Vagina (tissue), 2 donors: ENCODE data around the gene SELENOM. TPM values are rescaled to one million over a fixed set of nuclear protein-coding genes. Genes with fewer than 3 reads are reported as not detected.
"Not testable (repeated sequence)": the region's sequence is repeated elsewhere in the genome, so short reads cannot be mapped to it uniquely, and the experiment has no call there.

Source experiments
- DNase-seq, 2 donors: peaks; one replicate each; pipeline ENCODE4 v3.0.0-alpha.2; 2017; ENCODE audit errors: extremely low spot score in 2 of 2
- H3K27ac ChIP-seq: fragments of 200-600 bp; sonication (generic); one replicate; pipeline ENCODE4 v1.5.1; 2019
- H3K27me3 ChIP-seq: fragments of 200-600 bp; sonication (generic); one replicate; pipeline ENCODE4 v1.5.1; 2019
- H3K36me3 ChIP-seq, 2 donors: fragments of 200-600 bp; sonication (generic); one replicate each; pipeline ENCODE4 v1.5.1; 2017 to 2019
- H3K4me1 ChIP-seq: fragments of 200-600 bp; sonication (generic); one replicate; pipeline ENCODE4 v1.5.1; 2019
- H3K4me3 ChIP-seq, 2 donors: fragments of 200-600 bp; sonication (generic); 1 replicate in 1 of 2; 2 replicates in 1 of 2; pipeline ENCODE4 v1.5.1; 2016 to 2019
- H3K9me3 ChIP-seq: fragments of 200-600 bp; sonication (generic); one replicate; pipeline ENCODE4 v1.5.1; 2019
- POLR2A ChIP-seq, 2 donors: fragments of 450-650 bp; IDR thresholded peaks; one replicate each; pipeline ENCODE4 v1.6.1; 2017; ENCODE audit warnings: antibody characterized with exemption in 2 of 2, mild to moderate bottlenecking in 2 of 2, moderate library complexity in 2 of 2
- POLR2AphosphoS5 ChIP-seq, 2 donors: sonication (generic); formaldehyde crosslinking; IDR thresholded peaks; one replicate each; pipeline ENCODE4 v1.9.0; 2017; ENCODE audit warnings: antibody characterized with exemption in 2 of 2, mild to moderate bottlenecking in 2 of 2, low read depth in 1 of 2; ENCODE audit not compliant: insufficient read depth in 1 of 2
- intact Hi-C: fragments of 100-400 bp; cut with DNase I; formaldehyde crosslinking; loops from one replicate; pipeline ENCODE4 v1.15.1; 2023
- total RNA-seq: library from RNA; depleted of rRNA; stranded (reverse); fragments of >200 nt; gene quantifications from one replicate; pipeline ENCODE4 v1.2.3, GENCODE V29; 2016
- TF ChIP-seq, protein P1 (sequence below), 3 experiments: fragments of 450-650 bp in 2 of 3; fragments of 200-600 bp in 1 of 3; sonication (generic) in 1 of 3; IDR thresholded peaks; one replicate each; pipeline ENCODE4 v1.5.1; 2017 to 2019; ENCODE audit warnings: antibody characterized with exemption in 3 of 3, mild to moderate bottlenecking in 2 of 3, moderate library complexity in 2 of 3

The SELENOM gene
- total RNA-seq, 1 donor from 2014 or later: 941 TPM

DNA sequence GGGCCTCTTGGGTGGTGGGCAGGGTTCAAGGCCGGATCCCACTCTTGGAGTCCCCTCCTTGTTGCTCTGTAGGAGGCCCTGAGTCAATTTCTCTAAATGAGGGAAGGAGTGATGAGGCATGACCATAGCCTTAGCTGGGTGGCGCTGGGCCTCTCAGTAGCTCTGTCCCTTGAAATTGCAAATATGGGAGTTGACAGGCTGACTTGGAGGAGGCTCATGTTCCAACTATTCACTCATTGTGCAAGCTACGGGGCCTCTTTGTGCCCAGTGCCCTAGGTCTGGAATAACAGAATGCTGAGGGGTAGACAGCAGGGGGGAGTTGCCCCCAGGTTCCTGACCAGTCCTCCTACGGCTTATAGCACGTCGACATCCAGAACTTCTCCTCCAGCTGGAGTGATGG, 8.0 kb downstream of the SELENOM start:
- H3K27me3 ChIP-seq: no peaks in the 10 kb centered on the region
- no peak for TF ChIP-seq POLR2A (IDR thresholded peaks at IDR 0.05)
- no peak for TF ChIP-seq POLR2AphosphoS5 (IDR thresholded peaks at IDR 0.05; ENCODE audit: insufficient read depth in 1 of 2, low read depth in 1 of 2)
- TF ChIP-seq, protein P1, sequence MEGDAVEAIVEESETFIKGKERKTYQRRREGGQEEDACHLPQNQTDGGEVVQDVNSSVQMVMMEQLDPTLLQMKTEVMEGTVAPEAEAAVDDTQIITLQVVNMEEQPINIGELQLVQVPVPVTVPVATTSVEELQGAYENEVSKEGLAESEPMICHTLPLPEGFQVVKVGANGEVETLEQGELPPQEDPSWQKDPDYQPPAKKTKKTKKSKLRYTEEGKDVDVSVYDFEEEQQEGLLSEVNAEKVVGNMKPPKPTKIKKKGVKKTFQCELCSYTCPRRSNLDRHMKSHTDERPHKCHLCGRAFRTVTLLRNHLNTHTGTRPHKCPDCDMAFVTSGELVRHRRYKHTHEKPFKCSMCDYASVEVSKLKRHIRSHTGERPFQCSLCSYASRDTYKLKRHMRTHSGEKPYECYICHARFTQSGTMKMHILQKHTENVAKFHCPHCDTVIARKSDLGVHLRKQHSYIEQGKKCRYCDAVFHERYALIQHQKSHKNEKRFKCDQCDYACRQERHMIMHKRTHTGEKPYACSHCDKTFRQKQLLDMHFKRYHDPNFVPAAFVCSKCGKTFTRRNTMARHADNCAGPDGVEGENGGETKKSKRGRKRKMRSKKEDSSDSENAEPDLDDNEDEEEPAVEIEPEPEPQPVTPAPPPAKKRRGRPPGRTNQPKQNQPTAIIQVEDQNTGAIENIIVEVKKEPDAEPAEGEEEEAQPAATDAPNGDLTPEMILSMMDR (IDR thresholded peaks at IDR 0.05): no peak
- DNase-seq: no peak
- intact Hi-C loops: no loop called here
- peaks cover 64% of the 10 kb centered on the region for H3K4me1 ChIP-seq
- peak overlapping the region; percentile 98 for H3K27ac ChIP-seq
- no peaks in the 10 kb centered on the region for H3K9me3 ChIP-seq
- H3K36me3 ChIP-seq: peaks cover 3 to 59% of the 10 kb centered on the region in 2 donors
- H3K4me3 ChIP-seq: no peak overlapping the region

DNA sequence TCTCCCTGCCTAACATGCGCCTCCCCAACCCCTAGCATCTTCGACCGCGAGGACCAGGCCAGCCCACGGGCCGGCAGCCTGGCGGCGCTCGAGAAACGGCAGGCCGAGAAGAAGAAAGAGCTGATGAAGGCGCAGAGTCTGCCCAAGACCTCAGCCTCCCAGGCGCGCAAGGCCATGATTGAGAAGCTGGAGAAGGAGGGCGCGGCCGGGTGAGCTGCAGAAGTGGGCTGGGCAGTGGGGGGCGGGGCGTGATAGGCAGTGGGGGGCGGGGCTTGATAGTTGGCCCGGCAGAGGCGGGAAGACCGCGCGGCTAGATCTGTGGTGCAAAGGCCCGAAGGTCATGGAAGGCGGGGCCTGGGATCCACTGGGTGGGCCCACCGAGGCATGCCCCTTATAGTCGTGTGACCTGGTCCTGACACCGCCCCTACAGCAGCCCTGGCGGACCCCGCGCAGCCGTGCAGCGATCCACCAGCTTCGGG, 8.7 kb downstream of the SELENOM start:
- Histone ChIP-seq H3K27me3 (no peaks in the 10 kb centered on the region), H3K36me3 (peaks cover 3 to 66% of the 10 kb centered on the region in 2 donors), H3K9me3 (no peaks in the 10 kb centered on the region), H3K27ac (peak overlapping the region; percentile 98), H3K4me1 (peaks cover 62% of the 10 kb centered on the region), H3K4me3 (no peak overlapping the region)
- intact Hi-C loops: no loop called here
- TF ChIP-seq, protein P1 (IDR thresholded peaks at IDR 0.05): no peak
- TF ChIP-seq POLR2AphosphoS5 (IDR thresholded peaks at IDR 0.05; ENCODE audit: insufficient read depth in 1 of 2, low read depth in 1 of 2) (peak in 1 of 2 donors; percentile 59), POLR2A (IDR thresholded peaks at IDR 0.05) (no peak)
- DNase-seq: no peak

DNA sequence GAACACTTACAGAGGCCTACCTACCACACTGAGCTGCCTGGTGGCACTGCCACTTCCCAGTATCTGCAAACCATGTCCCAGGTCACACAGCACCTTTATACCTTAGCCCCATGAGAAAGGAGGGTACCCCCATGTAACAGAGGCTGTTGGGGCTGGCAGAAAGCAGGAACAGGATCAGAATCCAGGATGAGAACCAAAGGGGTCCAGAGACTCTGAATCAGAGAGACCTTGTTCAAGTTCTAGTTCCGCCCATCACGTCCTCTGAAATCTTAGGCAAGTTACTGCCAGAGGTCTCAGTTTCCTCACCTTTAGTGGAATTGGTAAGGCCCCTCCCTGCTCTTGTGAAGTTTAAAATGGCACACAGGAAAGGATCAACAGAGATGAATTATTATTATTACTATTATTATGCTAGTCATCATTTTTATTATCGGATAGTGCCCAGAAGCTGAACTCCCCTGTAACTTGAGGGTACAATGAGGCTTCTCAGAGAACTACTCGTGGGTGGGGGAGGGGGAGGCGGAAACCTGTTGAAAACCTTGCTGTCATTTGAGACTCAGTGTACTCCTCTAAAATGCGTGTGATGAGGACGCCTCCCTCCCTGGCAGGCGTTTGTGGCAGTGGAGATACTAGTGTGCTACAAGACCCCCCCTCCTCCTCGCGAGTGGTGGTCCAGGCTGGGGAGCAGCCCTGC, 9.3 kb downstream of the SELENOM start:
- no peaks in the 10 kb centered on the region for H3K9me3 ChIP-seq
- no peaks in the 10 kb centered on the region for H3K27me3 ChIP-seq
- DNase-seq: no peak
- H3K27ac ChIP-seq: peak overlapping the region; percentile 98
- TF ChIP-seq POLR2A (IDR thresholded peaks at IDR 0.05) (no peak), POLR2AphosphoS5 (IDR thresholded peaks at IDR 0.05; ENCODE audit: insufficient read depth in 1 of 2, low read depth in 1 of 2) (no peak)
- peaks cover 61% of the 10 kb centered on the region for H3K4me1 ChIP-seq
- no peak overlapping the region for H3K4me3 ChIP-seq
- H3K36me3 ChIP-seq: peaks cover 3 to 70% of the 10 kb centered on the region in 2 donors
- intact Hi-C loops: no loop called here

DNA sequence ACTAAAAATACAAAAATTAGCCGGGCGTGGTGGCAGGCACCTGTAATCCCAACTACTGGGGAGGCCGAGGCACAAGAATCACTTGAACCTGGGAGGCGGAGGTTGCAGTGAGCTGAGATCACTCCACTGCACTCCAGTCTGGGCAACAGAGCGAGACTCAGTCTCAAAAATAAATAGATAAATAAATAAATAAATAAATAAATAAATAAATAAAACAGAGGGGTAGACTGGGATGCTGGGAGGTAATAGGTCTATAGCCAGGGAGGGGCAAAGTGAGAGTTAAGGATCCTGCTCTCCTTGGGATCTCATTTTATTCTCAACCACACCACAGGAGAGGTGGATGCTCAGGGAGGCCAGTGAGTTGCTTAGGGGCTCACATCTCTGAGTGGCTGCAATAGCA, 9.8 kb downstream of the SELENOM start:
- intact Hi-C loops, DNase-seq, H3K4me3 ChIP-seq, H3K9me3 ChIP-seq, H3K27me3 ChIP-seq: not testable (repeated sequence)
- Histone ChIP-seq H3K36me3 (peaks cover 3 to 75% of the 10 kb centered on the region in 2 donors), H3K4me1 (peaks cover 61% of the 10 kb centered on the region), H3K27ac (peak overlapping the region; percentile 98)

GRCh38 chr22:31096657-31097279, 10.6 kb downstream of the SELENOM start:
- no peaks in the 10 kb centered on the region for H3K27me3 ChIP-seq
- intact Hi-C loops: no loop called here
- H3K9me3 ChIP-seq: no peaks in the 10 kb centered on the region
- no peak for DNase-seq
- H3K36me3 ChIP-seq: peaks cover 3 to 83% of the 10 kb centered on the region in 2 donors
- H3K27ac ChIP-seq: peak overlapping the region; percentile 97
- TF ChIP-seq POLR2AphosphoS5 (IDR thresholded peaks at IDR 0.05; ENCODE audit: insufficient read depth in 1 of 2, low read depth in 1 of 2) (no peak), POLR2A (IDR thresholded peaks at IDR 0.05) (no peak)
- TF ChIP-seq, protein P1 (IDR thresholded peaks at IDR 0.05): no peak
- H3K4me3 ChIP-seq: no peak overlapping the region
- H3K4me1 ChIP-seq: peaks cover 54% of the 10 kb centered on the region
